HEK293 (cell line): ENCODE results near the gene RPL36A.

Source experiments
- ZFP37 ChIP-seq: fragments of 450-650 bp; formaldehyde crosslinking; IDR thresholded peaks from 2 replicates; pipeline ENCODE4 v1.5.1; 2016; ENCODE audit warnings: missing biosample characterization, missing genetic modification characterization
- ZNF513 ChIP-seq: fragments of 450-650 bp; IDR thresholded peaks from 2 replicates; pipeline ENCODE4 v1.5.1; 2018; ENCODE audit warnings: missing biosample characterization, missing genetic modification characterization
- ZNF785 ChIP-seq: fragments of 450-650 bp; formaldehyde crosslinking; IDR thresholded peaks from 2 replicates; pipeline ENCODE4 v1.5.1; 2016; ENCODE audit warnings: missing biosample characterization, missing genetic modification characterization

DNA sequence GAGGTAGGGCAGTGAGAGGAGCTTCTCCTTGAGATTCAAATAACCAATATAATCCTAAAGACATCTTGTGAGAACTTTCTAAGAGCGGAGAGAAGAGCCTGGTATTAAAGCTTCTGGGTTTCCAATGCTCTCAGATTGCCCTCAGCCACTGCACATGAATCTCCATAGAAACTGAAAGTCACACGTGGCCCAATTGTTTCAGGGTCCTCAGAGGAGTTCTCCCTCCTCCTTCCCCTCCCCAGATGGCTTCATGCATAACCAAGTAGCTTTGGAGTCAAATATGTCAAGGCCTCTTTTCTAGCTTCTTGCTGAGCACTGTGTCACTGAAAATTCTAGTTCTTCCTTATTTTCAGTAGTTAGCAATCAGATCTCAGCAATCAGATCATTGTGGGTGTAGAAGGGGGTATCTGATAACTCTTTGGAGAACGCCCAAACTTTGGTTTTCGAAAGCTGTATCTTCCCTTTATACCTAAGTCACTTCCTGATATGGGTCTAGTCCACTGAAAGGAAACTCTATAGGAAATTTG, 7.1 kb upstream of the RPL36A start:
- TF ChIP-seq ZNF513 (tag by site-specific recombination) = no peak
- no peak for TF ChIP-seq ZNF785 (tag by site-specific recombination)
- TF ChIP-seq ZFP37 = no peak
